GM13977 (cell line): ENCODE data around the gene UFSP1.
"Not testable (repeated sequence)": the region's sequence is repeated elsewhere in the genome, so short reads cannot be mapped to it uniquely, and the experiment has no call there.

Source experiments
- DNase-seq: peaks from one replicate; pipeline ENCODE4 v3.0.0; 2012; ENCODE audit warnings: low spot score
- CTCF ChIP-seq: IDR thresholded peaks from 2 replicates; pipeline ENCODE4 v1.5.1; 2012; ENCODE audit warnings: mild to moderate bottlenecking, control low read depth; ENCODE audit not compliant: insufficient read depth; ENCODE audit errors: extremely low read depth, missing control alignments
- in situ Hi-C: fragments of 300-500 bp; cut with MboI; formaldehyde crosslinking; loops from one replicate; pipeline ENCODE4 v1.12.0; 2022; ENCODE audit warnings: low sequenced_read_pairs, low pct_unique_long_range_greater_than_20kb, mixed read lengths, inconsistent platforms; ENCODE audit not compliant: unreplicated experiment

UFSP1 gene

GRCh38 chr7:100914879-100915447, 25.4 kb upstream of the UFSP1 start:
- in situ Hi-C loops = no loop called here
- DNase-seq = no peak
- no peak for TF ChIP-seq CTCF

- in situ Hi-C loops = no loop called here
- no peak for DNase-seq
- no peak for TF ChIP-seq CTCF
These were observed 24.8 kb upstream of the UFSP1 start for GRCh38 chr7:100914208-100914878.

GRCh38 chr7:100911484-100911883, 22.0 kb upstream of the UFSP1 start:
- TF ChIP-seq CTCF = no peak
- DNase-seq = no peak
- in situ Hi-C loops = no loop called here

- DNase-seq, in situ Hi-C loops: not testable (repeated sequence)
These were observed 20.9 kb upstream of the UFSP1 start for GRCh38 chr7:100910443-100910842.

GRCh38 chr7:100908512-100908911, 19.0 kb upstream of the UFSP1 start:
- no peak for TF ChIP-seq CTCF
- DNase-seq = no peak
- in situ Hi-C loops = no loop called here

GRCh38 chr7:100902638-100903037, 13.1 kb upstream of the UFSP1 start:
- DNase-seq = no peak
- TF ChIP-seq CTCF = no peak
- in situ Hi-C loops = no loop called here

GRCh38 chr7:100901921-100902332, 12.4 kb upstream of the UFSP1 start:
- in situ Hi-C loops = no loop called here
- no peak for DNase-seq
- no peak for TF ChIP-seq CTCF
